Renal cortical epithelial cell (primary cell): ENCODE data around the gene CUEDC1. TPM values are rescaled to one million over a fixed set of nuclear protein-coding genes. Genes with fewer than 3 reads are reported as not detected.
A peak's percentile ranks its signal among the peaks of the same experiment; 100 is the strongest.
"Not testable (repeated sequence)": the region's sequence is repeated elsewhere in the genome, so short reads cannot be mapped to it uniquely, and the experiment has no call there.

Experiments used
- DNase-seq: peaks from one replicate; pipeline ENCODE4 v3.0.0-alpha.2; 2011; ENCODE audit warnings: low read depth
- total RNA-seq: library from RNA; depleted of rRNA; stranded (reverse); fragments of >200 nt; gene quantifications from 2 replicates; pipeline ENCODE4 v1.2.3, GENCODE V29; 2014

CUEDC1 gene
- total RNA-seq, 1 donor from 2014 or later, result 20.1 TPM

- DNase-seq, result peak; percentile 90
Observed at GRCh38 chr17:57985675-57985974, 30.4 kb upstream of the CUEDC1 start.

GRCh38 chr17:57984936-57985674 is 29.9 kb upstream of the CUEDC1 start:
- DNase-seq, result peak; percentile 31

GRCh38 chr17:57984261-57984890 is 29.2 kb upstream of the CUEDC1 start:
- DNase-seq, result no peak

- no peak for DNase-seq
Observed at GRCh38 chr17:57983446-57983845, 28.2 kb upstream of the CUEDC1 start.

GRCh38 chr17:57982452-57983170 is 27.4 kb upstream of the CUEDC1 start:
- no peak for DNase-seq

GRCh38 chr17:57980522-57980921 is 25.3 kb upstream of the CUEDC1 start:
- DNase-seq, result no peak

GRCh38 chr17:57979076-57979475 is 23.9 kb upstream of the CUEDC1 start:
- no peak for DNase-seq

- no peak for DNase-seq
Observed at GRCh38 chr17:57976594-57976993, 21.4 kb upstream of the CUEDC1 start.

GRCh38 chr17:57975044-57975443 is 19.8 kb upstream of the CUEDC1 start:
- peak; percentile 71 for DNase-seq

- not testable (repeated sequence) for DNase-seq
Observed at GRCh38 chr17:57974053-57974824, 19.0 kb upstream of the CUEDC1 start.

GRCh38 chr17:57972151-57972550 is 16.9 kb upstream of the CUEDC1 start:
- no peak for DNase-seq

GRCh38 chr17:57971572-57971971 is 16.4 kb upstream of the CUEDC1 start:
- no peak for DNase-seq

- peak; percentile 72 for DNase-seq
Observed at GRCh38 chr17:57970710-57971109, 15.5 kb upstream of the CUEDC1 start.

GRCh38 chr17:57968456-57968855 is 13.2 kb upstream of the CUEDC1 start:
- no peak for DNase-seq

GRCh38 chr17:57966875-57967274 is 11.7 kb upstream of the CUEDC1 start:
- DNase-seq, result no peak

GRCh38 chr17:57966246-57966645 is 11.0 kb upstream of the CUEDC1 start:
- DNase-seq, result no peak

GRCh38 chr17:57965521-57966160 is 10.4 kb upstream of the CUEDC1 start:
- no peak for DNase-seq

- DNase-seq, result no peak
Observed at GRCh38 chr17:57963149-57963511, 7.9 kb upstream of the CUEDC1 start.

GRCh38 chr17:57962279-57963148 is 7.3 kb upstream of the CUEDC1 start:
- DNase-seq, result no peak

GRCh38 chr17:57959929-57960328 is 4.7 kb upstream of the CUEDC1 start:
- no peak for DNase-seq

- not testable (repeated sequence) for DNase-seq
Observed at GRCh38 chr17:57958391-57958790, 3.2 kb upstream of the CUEDC1 start.
